HG02623 (cell line): ENCODE data around the gene UBAC2.
A peak's percentile ranks its signal among the peaks of the same experiment; 100 is the strongest.

Source experiments
- ATAC-seq: cut with Tn5 transposase; IDR thresholded peaks from one replicate; pipeline ENCODE4 v1.9.1; 2021; ENCODE audit warnings: moderate library complexity; ENCODE audit not compliant: unreplicated experiment

Gene UBAC2

DNA sequence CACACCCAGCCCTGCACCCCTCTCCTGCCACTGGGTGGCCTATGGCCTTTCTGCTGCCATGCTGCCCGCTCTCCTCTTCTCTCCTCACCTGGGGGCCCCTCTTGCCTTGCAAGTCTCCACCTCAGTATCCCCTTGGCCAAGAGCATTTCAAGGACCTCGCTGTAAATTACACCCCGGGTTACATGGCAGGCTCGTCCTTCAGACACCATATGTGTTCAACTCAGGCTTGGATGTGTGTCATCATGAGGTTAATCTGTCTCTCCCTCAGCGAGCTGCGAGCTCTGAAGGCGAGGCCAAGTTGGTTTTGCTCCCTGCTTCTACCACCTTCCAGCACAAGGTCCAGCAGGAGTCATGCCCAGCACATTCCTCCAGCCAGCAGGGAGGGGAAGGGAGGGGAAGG, 225.8 kb downstream of the UBAC2 start:
- no peak for ATAC-seq

DNA sequence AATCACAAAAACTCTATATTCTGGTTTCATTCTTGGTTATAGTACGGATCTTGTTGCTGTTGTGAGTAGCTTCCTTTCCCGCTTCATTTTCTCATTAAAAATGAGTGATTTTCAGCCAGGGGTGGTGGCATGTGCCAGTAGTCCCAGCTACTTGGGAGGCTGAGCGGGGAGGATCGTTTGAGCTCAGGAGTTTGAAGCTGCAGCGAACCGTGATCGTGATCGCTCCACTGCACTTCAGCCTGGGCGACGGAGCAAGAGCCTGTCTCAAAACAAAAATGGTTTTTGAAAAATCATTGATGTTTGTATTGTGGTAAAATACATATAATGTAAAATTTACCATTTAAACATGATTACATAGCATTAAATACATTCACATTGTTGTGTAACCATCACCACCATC, 229.0 kb downstream of the UBAC2 start:
- ATAC-seq = no peak

DNA sequence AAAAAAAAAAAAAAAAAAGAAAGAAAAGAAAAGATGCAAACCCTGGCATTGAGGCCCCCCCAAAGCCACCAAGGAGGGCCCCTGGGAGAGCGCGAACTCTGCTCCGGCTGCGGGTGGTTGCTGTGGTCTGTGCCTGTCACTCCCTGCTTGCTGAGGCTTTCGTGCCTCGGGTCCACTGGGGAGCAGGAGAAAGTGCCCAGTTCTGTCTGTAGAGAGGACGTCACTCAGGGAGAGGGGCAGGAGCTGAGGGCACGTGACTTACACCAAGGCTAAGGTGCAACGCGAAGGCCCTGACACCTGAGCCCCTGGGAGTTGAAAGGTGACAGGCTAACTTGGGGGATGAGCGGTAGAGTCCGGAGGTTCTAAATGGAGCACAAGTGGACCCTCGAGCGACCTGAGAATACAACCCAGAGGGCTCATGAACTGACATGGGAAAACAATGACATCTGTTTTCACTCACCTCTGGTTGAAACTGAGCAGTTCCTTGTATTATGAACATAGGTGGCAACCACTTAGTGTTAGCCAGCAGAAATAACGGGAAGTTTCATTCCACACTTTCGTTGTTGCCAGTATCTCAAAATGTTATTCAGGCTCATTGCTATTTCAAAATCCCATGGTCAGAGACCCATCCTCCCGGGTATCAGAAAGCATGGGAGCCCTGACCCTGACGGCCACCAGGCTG, 231.4 kb downstream of the UBAC2 start:
- peak; percentile 23 for ATAC-seq

DNA sequence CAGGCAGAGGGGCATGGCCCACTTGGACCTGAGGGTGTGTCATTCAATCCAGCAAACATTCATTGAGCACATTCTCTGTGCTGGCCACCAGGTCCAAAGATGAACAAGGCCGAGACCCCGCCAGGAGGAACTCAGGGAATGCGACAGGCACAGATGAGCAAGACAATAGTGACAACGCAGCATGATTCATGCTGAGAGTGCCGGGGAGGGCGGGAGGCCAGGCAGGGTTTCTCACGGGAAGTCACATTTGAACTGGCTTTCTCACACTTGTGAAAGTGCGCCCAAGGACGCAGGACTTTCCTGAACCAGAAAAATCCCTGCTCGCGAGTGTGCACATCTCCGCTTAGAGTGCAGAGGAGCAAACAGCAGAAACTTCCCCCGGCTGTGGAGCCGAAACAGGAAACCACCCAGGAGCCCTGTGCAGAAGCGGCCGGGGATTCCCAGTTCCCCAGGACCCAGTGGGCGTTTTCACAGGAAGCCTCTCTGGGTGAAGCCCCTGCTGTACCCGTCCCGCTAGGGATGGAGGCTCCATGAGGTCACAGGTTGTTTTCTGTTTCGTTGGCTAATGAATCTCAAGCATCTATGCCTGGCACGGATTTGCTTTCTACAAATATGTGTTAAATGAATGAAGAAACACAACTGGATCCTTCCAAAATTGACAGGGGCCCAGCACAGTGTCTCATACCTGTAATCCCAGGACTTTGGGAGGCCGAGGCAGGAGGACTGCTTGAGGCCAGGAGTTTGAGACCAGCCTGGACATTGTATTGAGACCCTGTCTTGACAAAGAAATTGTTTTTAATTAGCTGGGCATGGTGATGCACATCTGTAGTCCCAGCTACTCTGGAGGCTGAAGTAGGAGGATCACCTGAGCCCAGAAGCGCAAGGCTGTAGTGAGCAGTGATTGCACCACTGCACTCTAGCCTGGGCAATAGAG, 232.2 kb downstream of the UBAC2 start:
- peak; percentile 51 for ATAC-seq

DNA sequence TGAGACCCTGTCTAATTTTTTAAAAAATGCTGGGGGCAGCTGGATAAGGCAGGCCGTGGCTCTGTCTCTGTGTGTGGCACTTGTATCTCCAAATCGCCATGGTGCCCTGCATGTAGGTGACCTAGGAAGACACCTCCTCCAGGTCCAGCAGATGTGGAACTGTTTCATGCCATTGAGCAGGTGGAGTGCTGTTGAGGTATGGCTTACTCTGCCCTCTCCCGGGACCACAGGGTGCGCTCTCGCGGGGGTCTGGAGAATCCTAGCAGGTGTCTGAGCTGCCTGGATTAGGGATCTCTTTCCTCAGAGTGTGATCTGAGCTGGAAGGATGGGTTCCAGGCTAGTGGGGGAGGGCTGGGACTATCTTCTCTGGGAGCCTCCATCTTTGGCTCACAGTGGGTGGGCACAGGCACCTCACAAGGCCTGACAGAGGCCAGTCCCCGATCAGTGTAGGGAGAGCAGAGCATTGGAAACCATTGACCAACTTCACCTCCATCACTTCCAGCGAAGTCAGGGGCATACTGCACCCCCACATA, 233.0 kb downstream of the UBAC2 start:
- ATAC-seq = no peak

DNA sequence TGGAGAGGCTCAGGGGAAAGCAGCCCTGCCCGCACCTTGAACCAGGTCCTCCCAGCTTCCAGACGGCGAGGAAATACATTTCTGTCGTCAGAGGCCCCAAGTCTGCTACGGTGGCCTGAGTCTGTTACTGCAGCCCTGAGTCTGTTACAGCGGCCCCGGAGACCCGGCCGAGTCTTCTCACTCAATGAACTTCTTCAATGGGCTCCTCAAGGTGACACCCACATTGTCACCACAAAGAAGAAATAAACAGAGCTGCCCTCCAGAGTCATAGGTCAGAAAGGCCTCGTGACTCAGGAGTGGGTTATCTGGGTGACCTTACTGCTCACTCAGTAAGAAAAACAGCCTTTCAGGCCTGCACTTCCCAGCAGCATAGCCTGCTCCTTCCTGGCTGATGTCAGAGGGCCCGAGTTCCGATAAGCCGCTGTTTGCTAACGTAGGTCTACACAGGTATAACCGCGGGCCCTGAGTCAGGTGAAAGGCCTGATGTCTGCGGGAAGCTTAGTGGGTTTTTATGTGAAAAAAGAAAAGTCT, 233.7 kb downstream of the UBAC2 start:
- no peak for ATAC-seq

DNA sequence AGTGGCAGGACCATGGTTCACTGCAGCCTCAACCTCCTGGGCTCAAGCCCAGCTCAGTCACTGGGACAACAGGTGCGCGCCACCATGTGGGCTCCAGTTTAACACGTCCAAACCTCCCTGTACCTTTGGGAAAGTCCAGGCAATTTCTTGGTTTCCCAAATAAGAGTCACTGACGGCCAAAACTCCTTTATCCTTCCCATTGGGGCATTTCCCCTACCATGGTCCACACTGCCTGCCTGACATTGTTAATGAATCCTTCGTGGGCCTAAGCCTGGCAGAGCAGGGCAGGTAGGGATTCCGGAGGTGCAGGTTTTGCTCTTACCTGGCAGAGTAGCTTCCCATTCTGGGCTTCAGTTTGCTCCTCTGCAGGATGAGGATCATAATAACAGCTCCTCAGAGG, 234.5 kb downstream of the UBAC2 start:
- ATAC-seq = no peak

DNA sequence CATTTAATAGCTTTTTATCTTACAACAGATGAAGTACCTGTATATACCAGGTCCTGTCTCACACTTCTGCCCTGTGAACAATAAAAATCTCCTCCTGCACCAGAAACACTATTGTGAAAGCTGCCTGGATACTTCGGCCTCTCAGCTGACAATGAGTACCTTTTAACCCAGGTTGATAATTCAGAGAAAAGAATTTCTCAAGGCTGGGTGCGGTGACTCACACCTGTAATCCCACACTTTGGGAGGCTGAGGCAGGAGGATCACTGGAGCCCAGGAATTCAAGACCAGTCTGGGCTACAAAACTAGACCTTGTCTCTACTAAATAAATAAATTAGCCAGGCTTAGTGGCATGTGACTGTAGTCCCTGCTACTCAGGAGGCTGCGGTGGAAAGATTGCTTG, 235.3 kb downstream of the UBAC2 start:
- ATAC-seq = no peak
